Activated CD8-positive, alpha-beta memory T cell treated with anti-CD3 and anti-CD28 coated beads for 4 hours (primary cell): ENCODE measurements around the gene CCDC24.

Source experiments
- DNase-seq, 2 donors: peaks; one replicate each; pipeline ENCODE4 v3.0.0-alpha.2; 2020; ENCODE audit warnings: low read depth in 2 of 2

CCDC24 gene

DNA sequence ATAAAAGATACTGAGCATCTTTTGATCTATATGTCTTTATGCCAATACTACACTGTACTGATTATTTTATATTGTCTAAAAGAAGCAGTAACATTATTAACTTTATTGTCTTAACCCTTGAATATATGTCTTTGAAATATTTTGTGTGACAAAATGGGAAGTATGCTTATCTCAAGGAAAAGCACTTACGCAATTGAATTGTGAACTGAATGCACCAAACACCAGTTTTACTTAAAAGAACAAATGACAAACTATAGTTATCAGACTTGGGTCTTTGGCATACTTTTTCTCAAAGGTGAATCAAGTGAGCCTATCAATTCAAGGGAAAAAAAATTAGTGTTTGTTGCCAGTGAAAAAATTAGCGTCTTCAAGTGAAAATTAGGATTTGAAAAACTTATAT lies 49.0 kb downstream of the CCDC24 start:
- DNase-seq: no peak

GRCh38 chr1:44040846-44041245 lies 49.4 kb downstream of the CCDC24 start:
- no peak for DNase-seq

DNA sequence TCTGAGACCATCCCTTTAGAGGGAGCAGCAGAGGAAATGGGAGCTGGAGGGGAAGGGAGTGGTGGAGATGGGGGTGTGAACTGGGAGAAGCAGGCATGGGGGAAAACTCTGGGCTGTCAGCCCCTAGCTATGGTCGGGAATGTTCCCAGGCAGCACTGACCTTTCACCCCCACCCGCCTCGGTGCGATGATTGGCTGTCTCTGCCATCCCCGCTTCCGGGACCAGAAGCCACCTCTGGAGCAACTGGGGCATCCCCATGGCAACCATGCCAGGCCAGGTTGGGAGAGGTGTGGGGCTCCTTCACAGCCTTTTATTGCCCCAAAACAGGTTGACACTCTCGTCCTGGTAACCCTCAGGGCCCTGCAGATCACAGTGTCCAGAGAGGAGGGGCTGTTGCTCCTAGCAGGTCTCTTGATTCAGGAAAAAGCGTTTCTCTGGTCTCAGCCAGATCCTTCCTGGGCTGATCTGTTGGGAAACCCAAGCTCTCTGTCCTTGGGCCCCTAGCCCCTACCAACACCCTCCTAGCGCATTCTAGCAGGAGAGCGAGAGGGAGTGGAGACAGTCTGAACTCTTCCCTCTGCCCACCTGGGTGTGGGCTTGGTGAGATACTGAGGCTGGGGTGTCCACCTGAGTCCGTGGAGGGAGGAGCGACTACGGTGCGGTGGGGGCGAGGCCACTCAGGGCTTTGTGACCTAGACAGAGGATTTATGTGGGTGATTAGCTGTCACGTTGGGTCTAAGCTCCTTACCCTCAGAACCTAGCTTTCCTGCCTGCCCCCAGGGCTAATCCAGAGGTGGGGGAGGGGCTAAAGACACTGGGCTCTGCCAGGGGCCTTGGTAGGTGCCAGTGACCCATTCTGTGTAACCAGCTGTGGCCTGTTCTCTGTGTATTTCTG lies 52.0 kb downstream of the CCDC24 start:
- DNase-seq: no peak

DNA sequence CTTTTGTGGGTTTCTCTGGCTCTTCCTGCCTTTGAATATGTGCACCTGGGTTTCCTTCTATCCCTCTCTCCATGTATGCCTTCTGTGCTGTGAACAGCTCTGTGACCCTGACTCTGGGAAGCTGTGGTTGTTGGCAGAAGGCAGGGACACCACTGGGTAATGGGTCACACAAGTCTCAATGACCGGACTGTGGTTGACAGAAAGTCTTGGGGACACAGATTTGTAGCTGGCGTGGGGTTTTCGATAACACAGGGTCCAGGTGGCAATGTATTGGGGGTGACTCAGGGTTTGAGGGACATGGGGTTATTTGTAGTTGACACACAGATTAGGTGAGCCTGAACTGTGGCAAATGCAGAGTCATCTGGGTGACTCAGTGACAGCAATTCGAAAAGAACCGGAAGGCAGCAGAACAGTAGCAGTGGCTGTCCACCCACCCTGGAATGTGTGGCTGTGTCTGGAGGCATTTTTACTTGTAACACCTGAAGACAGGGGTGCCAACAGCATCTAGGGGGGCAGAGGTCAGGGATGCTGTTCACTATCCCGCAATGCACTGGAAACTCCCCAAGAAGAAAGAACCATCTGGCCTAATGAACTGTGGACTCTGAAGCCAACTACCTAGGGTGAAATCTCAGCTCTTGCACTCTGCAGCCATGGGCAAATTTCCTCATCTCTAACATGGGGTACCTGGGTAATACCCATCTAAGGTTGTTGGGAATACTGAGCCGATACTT lies 52.8 kb downstream of the CCDC24 start:
- no peak for DNase-seq

GRCh38 chr1:44045064-44045463 lies 53.7 kb downstream of the CCDC24 start:
- no peak for DNase-seq
